GM21526 (cell line): ENCODE measurements around the gene FLNC.

Experiments
- ATAC-seq: cut with Tn5 transposase; IDR thresholded peaks from one replicate; pipeline ENCODE4 v1.9.1; 2021; ENCODE audit warnings: moderate library complexity; ENCODE audit not compliant: unreplicated experiment, low FRiP score

The FLNC gene

GRCh38 chr7:128906766-128907559, 76.8 kb downstream of the FLNC start:
- ATAC-seq = no peak
